DMS153 treated with DMSO at 0.1 percent for 48 hours (cell line): ENCODE data around the gene NOL7.

Source experiments
- DNase-seq: peaks from one replicate; lab custom pipeline; 2025; ENCODE audit not compliant: unreplicated experiment; lab: John Stamatoyannopoulos, UW

The NOL7 gene

GRCh38 chr6:13614926-13615791 lies at the start of gene NOL7:
Gene NOL7 (plus strand): TSS chr6:13615335. CDS start chr6:13615359, 24 bp downstream.
- peak; percentile 51 for DNase-seq

- no peak for DNase-seq
Observed at GRCh38 chr6:13565921-13566320, 49.2 kb upstream of the NOL7 start.

- DNase-seq: no peak
Observed at GRCh38 chr6:13566500-13566899, 48.6 kb upstream of the NOL7 start.

- no peak for DNase-seq
Observed at GRCh38 chr6:13568970-13569369, 46.2 kb upstream of the NOL7 start.

GRCh38 chr6:13572240-13572639 lies 42.9 kb upstream of the NOL7 start:
- DNase-seq: no peak

- DNase-seq: no peak
Observed at GRCh38 chr6:13572951-13573654, 42.0 kb upstream of the NOL7 start.

- DNase-seq: no peak
Observed at GRCh38 chr6:13573669-13574110, 41.4 kb upstream of the NOL7 start.

GRCh38 chr6:13574149-13574570 lies 41.0 kb upstream of the NOL7 start:
- DNase-seq: peak; percentile 30

- peak; percentile 55 for DNase-seq
Observed at GRCh38 chr6:13574571-13575376, 40.4 kb upstream of the NOL7 start, which contains the start of gene SIRT5. Gene SIRT5 (plus strand): TSS chr6:13574601. CDS start chr6:13584111, 9,510 bp downstream.

GRCh38 chr6:13575377-13575775 lies 39.8 kb upstream of the NOL7 start:
- DNase-seq: no peak

GRCh38 chr6:13576017-13576416 lies 39.1 kb upstream of the NOL7 start:
- no peak for DNase-seq

- no peak for DNase-seq
Observed at GRCh38 chr6:13577926-13578325, 37.2 kb upstream of the NOL7 start.

GRCh38 chr6:13579911-13580310 lies 35.2 kb upstream of the NOL7 start:
- DNase-seq: no peak

GRCh38 chr6:13581700-13582229 lies 33.4 kb upstream of the NOL7 start:
- no peak for DNase-seq

GRCh38 chr6:13586603-13587542 lies 28.3 kb upstream of the NOL7 start:
- no peak for DNase-seq

- no peak for DNase-seq
Observed at GRCh38 chr6:13589801-13590200, 25.3 kb upstream of the NOL7 start.

- DNase-seq: no peak
Observed at GRCh38 chr6:13590574-13591153, 24.5 kb upstream of the NOL7 start.

- DNase-seq: no peak
Observed at GRCh38 chr6:13591205-13591921, 23.8 kb upstream of the NOL7 start.

- no peak for DNase-seq
Observed at GRCh38 chr6:13593103-13593502, 22.0 kb upstream of the NOL7 start.
